GM13977 (cell line): ENCODE data around the gene CDC14B.

Experiments used
- DNase-seq: peaks from one replicate; pipeline ENCODE4 v3.0.0; 2012; ENCODE audit warnings: low spot score
- in situ Hi-C: fragments of 300-500 bp; cut with MboI; formaldehyde crosslinking; loops from one replicate; pipeline ENCODE4 v1.12.0; 2022; ENCODE audit warnings: low sequenced_read_pairs, low pct_unique_long_range_greater_than_20kb, mixed read lengths, inconsistent platforms; ENCODE audit not compliant: unreplicated experiment
- TF ChIP-seq, protein P1 (sequence below): IDR thresholded peaks from 2 replicates; pipeline ENCODE4 v1.5.1; 2012; ENCODE audit warnings: mild to moderate bottlenecking, control low read depth; ENCODE audit not compliant: insufficient read depth; ENCODE audit errors: extremely low read depth, missing control alignments

The CDC14B gene

DNA sequence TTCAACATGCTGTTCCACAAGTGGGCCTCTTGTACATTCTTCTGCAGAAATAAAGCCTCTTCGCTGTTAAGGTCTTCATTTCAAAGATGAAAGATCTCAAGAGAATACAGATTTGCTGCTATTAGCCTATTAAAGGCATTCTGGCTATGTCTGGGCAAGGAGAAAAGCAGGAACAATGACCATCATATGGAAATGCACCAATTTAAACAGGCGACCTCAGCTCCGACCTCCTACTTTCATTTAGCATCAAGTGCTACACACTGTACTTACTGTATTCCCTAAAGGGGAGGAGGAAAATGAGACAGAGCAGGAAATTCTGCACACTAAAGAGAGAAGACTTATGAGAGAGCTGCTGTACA, 104.9 kb downstream of the CDC14B start:
- in situ Hi-C loops, result no loop called here
- TF ChIP-seq, protein P1, sequence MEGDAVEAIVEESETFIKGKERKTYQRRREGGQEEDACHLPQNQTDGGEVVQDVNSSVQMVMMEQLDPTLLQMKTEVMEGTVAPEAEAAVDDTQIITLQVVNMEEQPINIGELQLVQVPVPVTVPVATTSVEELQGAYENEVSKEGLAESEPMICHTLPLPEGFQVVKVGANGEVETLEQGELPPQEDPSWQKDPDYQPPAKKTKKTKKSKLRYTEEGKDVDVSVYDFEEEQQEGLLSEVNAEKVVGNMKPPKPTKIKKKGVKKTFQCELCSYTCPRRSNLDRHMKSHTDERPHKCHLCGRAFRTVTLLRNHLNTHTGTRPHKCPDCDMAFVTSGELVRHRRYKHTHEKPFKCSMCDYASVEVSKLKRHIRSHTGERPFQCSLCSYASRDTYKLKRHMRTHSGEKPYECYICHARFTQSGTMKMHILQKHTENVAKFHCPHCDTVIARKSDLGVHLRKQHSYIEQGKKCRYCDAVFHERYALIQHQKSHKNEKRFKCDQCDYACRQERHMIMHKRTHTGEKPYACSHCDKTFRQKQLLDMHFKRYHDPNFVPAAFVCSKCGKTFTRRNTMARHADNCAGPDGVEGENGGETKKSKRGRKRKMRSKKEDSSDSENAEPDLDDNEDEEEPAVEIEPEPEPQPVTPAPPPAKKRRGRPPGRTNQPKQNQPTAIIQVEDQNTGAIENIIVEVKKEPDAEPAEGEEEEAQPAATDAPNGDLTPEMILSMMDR, result no peak
- DNase-seq, result no peak

DNA sequence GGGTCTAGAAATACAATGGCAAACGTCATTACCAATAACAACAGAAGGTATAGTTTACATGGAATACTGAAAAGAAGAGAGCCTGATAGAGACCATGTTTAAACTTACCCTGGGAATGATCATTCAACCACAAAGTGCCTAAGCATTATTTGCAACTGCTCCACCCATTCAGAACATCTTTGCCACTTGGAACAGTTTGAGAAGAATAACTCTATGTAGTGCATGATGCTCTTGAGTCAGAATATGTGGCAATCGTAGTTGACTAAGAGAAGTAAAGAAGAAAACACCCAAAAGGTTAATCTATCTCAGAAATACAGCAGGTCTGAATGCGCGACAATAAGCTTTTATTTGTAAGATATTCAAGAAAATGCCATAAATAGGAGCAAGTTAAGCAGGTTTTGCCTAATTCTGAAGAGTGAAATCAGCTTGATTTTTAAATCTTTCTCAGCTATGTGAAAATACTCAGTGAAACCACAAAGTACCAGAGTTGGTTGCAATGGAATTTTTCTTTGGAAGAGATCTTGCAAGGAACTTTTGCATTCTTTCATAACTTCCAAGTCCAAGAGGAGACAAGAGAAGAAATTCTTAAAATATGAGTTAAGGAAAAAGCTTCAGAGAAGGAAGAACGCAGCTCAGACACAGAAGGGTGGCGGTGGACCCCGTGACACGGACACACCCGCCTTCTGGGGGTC, 105.4 kb downstream of the CDC14B start:
- DNase-seq, result no peak
- in situ Hi-C loops, result no loop called here
- TF ChIP-seq, protein P1, result no peak

DNA sequence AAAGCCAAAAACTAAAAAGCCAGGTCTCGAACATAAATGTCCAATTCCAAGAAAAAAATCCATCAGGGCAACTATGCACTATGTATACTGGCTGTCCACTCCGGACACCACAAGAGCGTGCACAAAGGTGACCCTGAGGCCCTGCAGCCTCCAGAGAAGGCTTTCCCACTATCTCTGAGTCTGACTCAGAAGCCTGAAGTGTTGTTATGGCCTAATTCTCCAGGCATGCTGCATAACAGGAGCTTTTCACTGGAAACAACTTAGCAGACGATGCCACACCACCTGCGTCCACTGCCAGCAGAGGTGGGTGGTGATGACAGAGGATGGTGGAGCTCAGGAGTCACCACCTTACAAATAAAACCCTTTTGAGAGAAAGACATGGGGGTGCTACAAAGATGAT, 106.0 kb downstream of the CDC14B start:
- in situ Hi-C loops, result no loop called here
- DNase-seq, result no peak
- TF ChIP-seq, protein P1, result no peak

DNA sequence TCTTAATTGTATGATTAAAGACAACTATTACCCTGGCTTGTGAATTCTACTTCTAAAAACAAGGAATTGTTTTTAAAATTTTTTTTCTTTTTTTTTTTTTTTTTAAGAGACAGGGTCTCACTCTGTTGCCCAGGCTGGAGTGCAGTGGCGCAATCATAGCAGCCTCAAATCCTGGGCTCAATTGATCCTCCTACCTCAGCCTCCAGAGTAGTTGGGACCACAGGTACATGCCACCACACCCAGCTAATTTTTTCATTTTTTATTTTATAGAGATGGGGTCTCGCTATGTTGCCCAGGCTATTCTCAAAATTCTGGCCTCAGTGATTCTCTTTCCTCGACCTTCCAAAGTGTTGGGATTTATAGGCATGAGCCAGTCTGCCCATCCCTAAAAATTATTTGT, 107.4 kb downstream of the CDC14B start:
- no peak for DNase-seq
- in situ Hi-C loops, result no loop called here
- TF ChIP-seq, protein P1, result no peak

DNA sequence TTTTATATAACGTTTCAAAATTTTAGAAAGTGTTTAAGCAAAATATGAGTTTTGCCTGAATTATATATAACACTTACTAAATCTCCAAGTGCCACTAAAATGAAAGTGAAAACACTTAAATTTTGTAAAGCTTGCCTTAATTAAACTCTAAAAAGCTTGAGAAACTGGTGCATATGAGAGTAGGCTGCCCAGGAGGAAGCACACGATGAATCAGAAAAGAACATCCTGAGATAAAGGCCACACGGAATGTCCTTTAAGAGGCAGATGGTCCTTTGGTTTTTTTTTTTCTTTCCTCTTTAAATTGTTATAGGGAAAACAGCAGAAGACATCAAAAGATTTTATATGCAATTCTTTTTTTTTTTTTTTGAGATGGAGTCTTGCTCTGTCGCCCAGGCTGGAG, 109.4 kb downstream of the CDC14B start:
- no peak for DNase-seq
- TF ChIP-seq, protein P1, result no peak
- in situ Hi-C loops, result no loop called here

DNA sequence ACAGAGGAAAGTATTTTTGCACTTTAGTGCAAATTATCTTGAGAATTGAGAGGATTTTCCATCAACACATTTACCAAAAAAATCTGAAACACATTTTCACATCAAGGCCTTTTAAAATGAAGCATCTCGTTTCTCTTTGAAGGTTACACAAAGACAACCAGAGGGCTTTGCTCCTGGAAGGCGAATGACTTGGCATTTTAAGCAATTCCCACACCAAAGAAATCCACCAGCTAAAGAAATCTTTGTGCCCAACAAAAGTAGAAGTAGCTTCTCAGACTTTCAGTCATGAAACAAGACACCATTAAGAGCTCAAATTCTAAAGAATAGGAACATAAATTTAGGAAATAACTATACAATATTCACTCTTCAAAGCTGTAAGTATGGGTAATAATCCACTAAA, 109.8 kb downstream of the CDC14B start:
- in situ Hi-C loops, result no loop called here
- TF ChIP-seq, protein P1, result no peak
- no peak for DNase-seq
